ENCODE results near the gene ABHD13. TPM values are rescaled to one million over a fixed set of nuclear protein-coding genes. Genes with fewer than 3 reads are reported as not detected.

Gene ABHD13
- total and polyA plus RNA-seq, 2 experiments from 2014 or later = 5.4 to 10.4 TPM

- Histone ChIP-seq H2AFZ (no peak overlapping the region), H3K36me3 (ENCODE audit: insufficient read depth) (no peaks in the 10 kb centered on the region), H4K20me1 (replicated peaks; ENCODE audit: insufficient read depth) (no peaks in the 10 kb centered on the region), H3K4me3 (no peak overlapping the region), H3K4me2 (no peak overlapping the region), H3F3A (replicated peaks; ENCODE audit: low read depth) (no peaks in the 10 kb centered on the region), H3K79me2 (replicated peaks; ENCODE audit: insufficient read depth) (no peaks in the 10 kb centered on the region), H3K9me2 (ENCODE audit: insufficient read depth) (peaks cover 5% of the 10 kb centered on the region; the same call in 1 of the 2 replicates), H3K4me1 (ENCODE audit: insufficient read depth) (peaks cover 13% of the 10 kb centered on the region), H3K27me3 (ENCODE audit: insufficient read depth) (no peaks in the 10 kb centered on the region), H3K27ac (ENCODE audit: low read depth) (no peak overlapping the region)
- Mint-ChIP-seq H3K4me3 (no peak overlapping the region), H3K27me3 (ENCODE audit: insufficient read depth, low read depth, poor library complexity) (no peaks in the 10 kb centered on the region), H3K4me1 (peaks cover 16% of the 10 kb centered on the region), H3K27ac (no peak overlapping the region), H3K9me3 (no peaks in the 10 kb centered on the region), H3K36me3 (ENCODE audit: low read depth) (no peaks in the 10 kb centered on the region; the same call in 2 of the 3 replicates)
- DNase-seq (ENCODE audit: low spot score) (no peak), ATAC-seq (no peak)
- TF ChIP-seq POLR2AphosphoS5 (IDR thresholded peaks at IDR 0.05; ENCODE audit: low read depth) (no peak), NANOG (IDR thresholded peaks at IDR 0.05; ENCODE audit: borderline replicate concordance) (no peak), CTCF (conservative IDR thresholded peaks at IDR 0.05; ENCODE audit: low read depth in 2 of 2) (no peak), ZNF462 (CRISPR knock-in tag; IDR thresholded peaks at IDR 0.05) (no peak), EZH2 (IDR thresholded peaks at IDR 0.05; ENCODE audit: low read depth, unreplicated experiment) (no peak), ZNF114 (CRISPR knock-in tag; IDR thresholded peaks at IDR 0.05) (no peak)
- TF ChIP-seq, protein P1, sequence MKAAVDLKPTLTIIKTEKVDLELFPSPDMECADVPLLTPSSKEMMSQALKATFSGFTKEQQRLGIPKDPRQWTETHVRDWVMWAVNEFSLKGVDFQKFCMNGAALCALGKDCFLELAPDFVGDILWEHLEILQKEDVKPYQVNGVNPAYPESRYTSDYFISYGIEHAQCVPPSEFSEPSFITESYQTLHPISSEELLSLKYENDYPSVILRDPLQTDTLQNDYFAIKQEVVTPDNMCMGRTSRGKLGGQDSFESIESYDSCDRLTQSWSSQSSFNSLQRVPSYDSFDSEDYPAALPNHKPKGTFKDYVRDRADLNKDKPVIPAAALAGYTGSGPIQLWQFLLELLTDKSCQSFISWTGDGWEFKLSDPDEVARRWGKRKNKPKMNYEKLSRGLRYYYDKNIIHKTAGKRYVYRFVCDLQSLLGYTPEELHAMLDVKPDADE (IDR thresholded peaks at IDR 0.05) = no peak
Measured at GRCh38 chr13:108281901-108282300, 63.7 kb downstream of the ABHD13 start.
